D721Med (cell line): Measurements from ENCODE around the gene DGCR6L.
"Not testable (repeated sequence)": the region's sequence is repeated elsewhere in the genome, so short reads cannot be mapped to it uniquely, and the experiment has no call there.

Experiments used
- DNase-seq: peaks from one replicate; pipeline ENCODE4 v3.0.0; 2011; ENCODE audit warnings: low spot score; ENCODE audit not compliant: insufficient read length
- FAIRE-seq: peaks from 2 replicates; lab custom pipeline; 2011; peaks lifted over from hg19 to GRCh38; lab: Jason Lieb, UNC
- CTCF ChIP-seq: IDR thresholded peaks from 2 replicates; pipeline ENCODE4 v1.5.1; 2012; ENCODE audit warnings: mild to moderate bottlenecking, control low read depth; ENCODE audit not compliant: insufficient read depth; ENCODE audit errors: missing control alignments

Gene DGCR6L

DNA sequence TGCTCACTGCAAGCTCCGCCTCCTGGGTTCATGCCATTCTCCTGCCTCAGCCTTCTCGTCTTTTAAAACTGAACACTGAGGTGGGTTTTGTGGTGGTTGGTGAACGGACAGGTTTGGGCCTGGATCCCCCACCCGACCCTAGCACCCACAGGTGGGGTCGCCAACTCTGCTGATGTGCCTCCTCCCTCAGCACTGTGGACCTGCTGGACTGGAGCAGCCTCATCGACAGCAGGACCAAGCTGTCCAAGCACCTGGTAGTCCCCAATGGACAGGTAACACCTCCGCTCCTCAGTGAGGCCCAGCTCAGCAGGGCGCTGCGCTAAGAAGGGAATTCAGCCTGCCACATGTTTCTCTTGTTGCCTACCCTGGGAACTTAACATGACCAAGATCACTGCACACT, 15.2 kb downstream of the DGCR6L start:
- no peak for TF ChIP-seq CTCF
- DNase-seq (no peak), FAIRE-seq (no peak)

DNA sequence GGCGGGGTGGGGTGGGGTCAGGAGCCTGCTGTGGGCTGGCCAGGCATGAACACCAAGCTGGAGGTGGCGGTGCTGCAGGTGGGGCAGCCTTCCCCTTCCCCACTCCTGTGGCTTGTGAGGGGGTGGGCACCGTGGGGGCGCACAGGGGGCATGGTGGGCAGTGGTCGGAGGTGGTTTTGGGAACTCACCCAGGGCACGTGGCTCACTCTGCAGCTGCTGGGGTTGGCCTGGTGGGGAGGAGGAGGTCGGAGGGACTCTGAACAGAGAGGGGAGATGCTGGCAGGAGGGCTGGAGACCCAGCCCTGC, 16.7 kb downstream of the DGCR6L start:
- DNase-seq, FAIRE-seq: not testable (repeated sequence)

- TF ChIP-seq CTCF, result no peak
- FAIRE-seq (no peak), DNase-seq (no peak)
Observed at GRCh38 chr22:20302438-20303228, 17.2 kb downstream of the DGCR6L start.

GRCh38 chr22:20299746-20300136, 20.1 kb downstream of the DGCR6L start:
- no peak for DNase-seq
- TF ChIP-seq CTCF, result no peak
- FAIRE-seq, result no peak

- DNase-seq (peak; percentile 67), FAIRE-seq (no peak)
- no peak for TF ChIP-seq CTCF
Observed at GRCh38 chr22:20298803-20299745, 20.8 kb downstream of the DGCR6L start.

- no peak for FAIRE-seq
- no peak for TF ChIP-seq CTCF
- no peak for DNase-seq
Observed at GRCh38 chr22:20298110-20298802, 21.6 kb downstream of the DGCR6L start.

DNA sequence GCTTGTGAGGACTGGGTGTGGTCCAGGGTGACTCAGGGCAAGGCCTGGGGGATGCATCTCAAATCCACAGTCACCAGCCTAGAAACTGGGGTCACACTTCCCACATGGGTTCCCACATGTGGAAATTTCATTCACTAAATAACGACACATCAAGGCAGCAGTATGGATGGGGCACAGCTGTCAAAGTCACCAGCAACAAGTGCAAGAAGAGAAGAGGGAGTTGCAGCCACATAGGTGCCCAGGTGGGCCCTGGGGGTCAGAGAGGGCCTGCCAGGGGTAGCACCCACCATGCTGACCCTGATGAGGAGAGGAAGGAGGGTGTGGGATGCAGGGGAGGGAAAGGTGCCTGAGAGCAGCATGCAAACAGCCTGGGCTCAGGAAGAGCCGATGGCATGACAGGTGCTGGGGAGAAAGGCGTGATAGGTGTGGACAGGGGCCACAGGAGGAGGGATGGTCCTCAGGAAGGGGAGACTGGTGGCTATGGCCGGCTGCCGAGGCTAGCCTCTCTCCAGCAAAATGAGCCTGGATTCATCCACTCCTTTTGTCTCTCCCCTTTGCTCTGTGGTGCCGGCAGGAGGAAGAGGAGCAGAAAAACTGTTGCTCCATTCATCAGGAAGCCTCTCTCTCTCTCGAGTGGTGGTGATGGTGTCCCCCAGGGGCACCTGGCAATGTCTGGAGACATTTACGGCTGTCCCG, 22.3 kb downstream of the DGCR6L start:
- FAIRE-seq, result no peak
- no peak for TF ChIP-seq CTCF

More for the DNA sequence above, 22.3 kb downstream of the DGCR6L start:
- no peak for DNase-seq
